Measurements from ENCODE around the gene ARAP2. TPM values are rescaled to one million over a fixed set of nuclear protein-coding genes. Genes with fewer than 3 reads are reported as not detected.

The ARAP2 gene
- total RNA-seq, 2 donors from 2014 or later, result 44.8 to 51.7 TPM

DNA sequence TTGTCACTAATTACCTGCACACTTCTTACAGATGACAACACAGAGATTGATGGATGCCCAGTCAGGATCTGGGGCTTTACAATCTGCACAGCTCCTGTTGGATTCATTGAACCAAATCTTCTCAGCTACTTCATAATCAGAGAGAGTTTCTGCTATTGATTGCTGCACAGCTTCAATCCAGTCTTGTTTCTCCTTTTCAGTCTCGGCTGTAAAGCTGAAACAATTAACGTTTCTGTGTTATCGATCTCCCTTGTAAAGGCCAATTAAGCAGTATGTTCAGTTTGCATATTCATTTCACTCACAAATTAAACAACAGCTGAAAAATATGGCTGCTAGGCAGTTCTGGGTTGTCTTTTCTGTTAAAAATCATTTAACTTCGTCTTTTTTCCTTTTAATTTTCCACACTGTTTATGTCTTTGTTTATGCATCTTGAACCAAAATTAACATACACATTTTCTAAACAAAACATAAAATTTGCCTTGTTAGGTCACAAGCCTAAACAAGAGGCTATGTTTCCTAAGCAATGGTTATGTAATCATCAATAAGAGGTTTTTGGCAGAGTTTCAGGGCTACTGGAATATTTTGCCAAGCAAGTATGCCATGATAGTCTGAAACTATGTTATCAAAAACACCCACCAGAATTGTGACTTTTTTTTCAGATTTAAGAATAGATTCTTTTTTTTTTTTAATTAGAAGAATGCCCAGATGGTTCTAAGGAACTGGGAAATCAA, 79.2 kb downstream of the ARAP2 start:
- Mint-ChIP-seq H3K27me3 (no peaks in the 10 kb centered on the region), H3K4me3 (no peak overlapping the region), H3K27ac (no peak overlapping the region), H3K9me3 (no peaks in the 10 kb centered on the region), H3K4me1 (peaks cover 18% of the 10 kb centered on the region), H3K36me3 (ENCODE audit: low read depth) (peaks cover 84% of the 10 kb centered on the region)
- ATAC-seq (replicated peaks), result no peak

DNA sequence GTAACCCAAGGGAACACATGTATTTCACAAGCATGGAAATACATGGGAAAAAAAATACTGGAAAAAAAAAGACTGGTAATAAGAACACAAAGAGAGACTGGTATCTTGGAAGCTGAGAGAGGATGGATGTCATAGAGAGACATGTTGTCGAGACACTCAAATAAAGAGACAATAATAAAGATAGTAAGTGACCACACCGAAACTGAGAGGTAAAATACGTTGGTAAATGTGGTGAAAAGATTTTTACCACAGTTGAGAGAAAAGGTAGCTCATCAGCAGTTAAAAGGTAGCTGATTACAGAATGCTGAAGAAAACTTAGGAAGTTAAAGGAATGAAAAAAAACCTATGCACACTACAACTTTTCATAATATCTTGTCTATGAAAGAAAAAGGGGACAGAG, 81.1 kb downstream of the ARAP2 start:
- Mint-ChIP-seq H3K27ac (peak overlapping the region; percentile 34), H3K4me1 (peaks cover 14% of the 10 kb centered on the region), H3K9me3 (no peaks in the 10 kb centered on the region), H3K36me3 (ENCODE audit: low read depth) (peaks cover 90% of the 10 kb centered on the region), H3K27me3 (no peaks in the 10 kb centered on the region), H3K4me3 (no peak overlapping the region)
- ATAC-seq (replicated peaks), result peak; percentile 51

DNA sequence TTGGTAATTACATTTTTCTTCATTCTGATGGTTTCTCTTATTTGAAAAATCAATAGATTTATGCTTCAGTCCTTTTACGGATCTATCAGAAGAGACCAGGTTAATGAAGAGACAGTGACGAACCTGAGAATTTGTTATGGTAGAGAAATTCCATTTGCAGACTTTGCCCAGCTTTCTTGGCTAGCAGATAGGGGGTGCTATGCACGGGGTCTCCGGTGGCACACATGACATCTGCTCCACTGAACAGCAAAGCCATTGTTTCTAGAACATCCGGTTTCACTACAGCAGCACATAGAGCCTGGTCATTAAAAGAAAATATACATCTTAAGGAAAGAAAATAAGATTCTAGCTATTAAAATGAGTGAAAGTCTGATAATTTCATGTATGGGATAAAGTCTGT, 85.1 kb downstream of the ARAP2 start:
- ATAC-seq (replicated peaks), result no peak
- no peak overlapping the region for H3K27ac Mint-ChIP-seq
- no peaks in the 10 kb centered on the region for H3K9me3 Mint-ChIP-seq
- H3K4me1 Mint-ChIP-seq, result peaks cover 14% of the 10 kb centered on the region
- H3K36me3 Mint-ChIP-seq (ENCODE audit: low read depth), result peaks cover 97% of the 10 kb centered on the region
- H3K4me3 Mint-ChIP-seq, result no peak overlapping the region
- no peaks in the 10 kb centered on the region for H3K27me3 Mint-ChIP-seq

DNA sequence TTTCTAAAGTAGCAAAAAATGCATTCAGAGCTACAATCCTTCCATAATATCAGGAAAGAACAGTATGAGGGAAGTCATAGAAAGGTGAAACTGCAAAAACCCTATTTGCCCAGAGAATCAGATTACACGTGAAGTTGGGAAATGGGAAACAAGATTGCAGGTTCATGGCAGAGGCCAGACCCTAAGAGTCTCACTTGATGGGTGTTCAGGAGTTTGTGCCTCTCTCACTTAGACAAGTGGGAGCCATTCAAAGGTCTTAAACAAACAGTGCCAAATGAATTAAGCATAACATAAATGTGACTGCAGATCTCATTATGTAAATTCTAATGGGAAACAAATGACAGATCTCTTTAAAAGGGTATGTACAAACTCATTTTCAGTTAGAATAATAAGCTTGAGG, 91.6 kb downstream of the ARAP2 start:
- no peak for ATAC-seq (replicated peaks)
- no peak overlapping the region for H3K4me3 Mint-ChIP-seq
- H3K9me3 Mint-ChIP-seq, result no peaks in the 10 kb centered on the region
- no peak overlapping the region for H3K27ac Mint-ChIP-seq
- no peaks in the 10 kb centered on the region for H3K27me3 Mint-ChIP-seq
- H3K4me1 Mint-ChIP-seq, result no peaks in the 10 kb centered on the region
- H3K36me3 Mint-ChIP-seq (ENCODE audit: low read depth), result peaks cover 92% of the 10 kb centered on the region

DNA sequence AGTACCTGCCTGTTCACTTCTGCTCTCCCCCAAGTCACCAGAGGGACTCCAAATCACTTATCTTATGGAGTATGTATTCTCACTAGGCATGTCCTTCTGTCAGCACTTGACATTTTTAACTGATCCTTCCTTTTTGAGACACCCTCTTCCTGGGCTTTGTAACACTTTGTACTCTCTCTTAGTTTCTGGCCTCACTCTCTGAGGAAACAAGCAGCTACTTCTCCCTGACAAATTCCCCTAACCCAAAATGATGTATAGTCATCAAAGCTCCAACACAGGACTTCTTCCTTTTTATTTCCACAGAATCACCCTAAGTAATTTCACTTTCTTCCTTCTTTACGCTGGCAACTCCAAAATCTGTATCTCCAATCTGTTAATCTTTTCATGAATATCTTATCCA, 101.8 kb downstream of the ARAP2 start:
- H3K9me3 Mint-ChIP-seq, result no peaks in the 10 kb centered on the region
- peaks cover 82% of the 10 kb centered on the region for H3K36me3 Mint-ChIP-seq (ENCODE audit: low read depth)
- no peak overlapping the region for H3K4me3 Mint-ChIP-seq
- H3K4me1 Mint-ChIP-seq, result peaks cover 6% of the 10 kb centered on the region
- H3K27ac Mint-ChIP-seq, result peak overlapping the region; percentile 17
- H3K27me3 Mint-ChIP-seq, result no peaks in the 10 kb centered on the region
- ATAC-seq (replicated peaks), result no peak

DNA sequence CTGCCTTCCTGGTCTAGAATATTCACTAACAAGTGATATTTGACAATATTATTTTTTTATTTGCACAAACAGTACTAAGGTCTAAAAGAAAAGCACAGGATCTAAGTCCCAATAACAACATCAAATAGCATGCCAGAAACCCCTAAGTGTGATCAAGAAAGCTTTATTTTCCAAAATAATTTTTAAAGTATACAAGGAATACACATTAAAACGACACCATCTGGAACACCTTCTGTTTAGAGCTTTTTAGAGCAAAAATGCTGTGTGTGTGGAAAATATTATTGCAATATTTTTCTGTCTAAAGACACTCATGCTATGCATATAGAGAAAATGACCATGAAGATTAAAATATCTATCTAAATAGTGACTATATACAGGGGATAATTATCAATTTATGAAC, 103.1 kb downstream of the ARAP2 start:
- Mint-ChIP-seq H3K9me3 (no peaks in the 10 kb centered on the region), H3K4me1 (peaks cover 6% of the 10 kb centered on the region), H3K4me3 (no peak overlapping the region), H3K27ac (no peak overlapping the region), H3K27me3 (no peaks in the 10 kb centered on the region), H3K36me3 (ENCODE audit: low read depth) (peaks cover 78% of the 10 kb centered on the region)
- no peak for ATAC-seq (replicated peaks)

DNA sequence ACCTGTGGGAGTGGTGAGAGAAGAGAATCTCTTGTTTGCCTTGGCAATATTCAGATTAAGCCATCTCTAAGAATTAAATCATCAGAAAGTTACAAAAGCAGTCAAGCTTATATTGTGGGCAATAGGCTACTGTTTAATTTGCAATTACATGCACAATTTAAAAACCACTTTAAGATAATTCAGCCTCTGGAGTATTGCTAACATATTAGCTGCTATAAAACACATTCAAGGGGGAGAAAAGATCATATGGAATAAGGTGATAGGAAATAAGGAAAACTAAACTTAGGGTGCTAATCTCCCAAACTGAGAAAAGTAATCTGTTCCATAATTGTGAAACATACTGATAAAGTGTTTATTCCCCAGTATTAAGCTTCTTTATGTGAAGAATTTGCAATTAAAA, 103.9 kb downstream of the ARAP2 start:
- no peak overlapping the region for H3K4me3 Mint-ChIP-seq
- no peaks in the 10 kb centered on the region for H3K27me3 Mint-ChIP-seq
- H3K4me1 Mint-ChIP-seq, result peaks cover 6% of the 10 kb centered on the region
- H3K27ac Mint-ChIP-seq, result no peak overlapping the region
- peaks cover 71% of the 10 kb centered on the region for H3K36me3 Mint-ChIP-seq (ENCODE audit: low read depth)
- ATAC-seq (replicated peaks), result no peak
- H3K9me3 Mint-ChIP-seq, result no peaks in the 10 kb centered on the region

DNA sequence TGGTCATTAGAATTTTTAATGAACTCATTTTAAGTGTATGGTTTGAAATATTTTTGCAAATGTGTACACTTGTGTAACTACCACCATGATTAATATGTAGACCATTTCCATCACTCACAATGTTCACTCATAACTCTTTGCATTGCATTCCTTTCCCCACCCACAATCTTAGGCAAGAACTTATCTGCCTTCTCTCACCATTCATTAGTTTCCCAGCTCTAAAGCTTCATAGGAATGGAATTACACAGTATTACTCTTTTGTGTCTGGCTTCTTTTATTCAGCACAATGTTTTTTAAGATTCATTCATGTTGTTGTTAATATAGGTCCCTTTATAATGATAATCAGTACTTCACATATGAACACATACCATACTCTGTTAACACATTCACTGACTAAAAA, 106.1 kb downstream of the ARAP2 start:
- H3K4me3 Mint-ChIP-seq, result no peak overlapping the region
- no peaks in the 10 kb centered on the region for H3K27me3 Mint-ChIP-seq
- peaks cover 6% of the 10 kb centered on the region for H3K4me1 Mint-ChIP-seq
- no peak for ATAC-seq (replicated peaks)
- H3K36me3 Mint-ChIP-seq (ENCODE audit: low read depth), result peaks cover 51% of the 10 kb centered on the region
- H3K27ac Mint-ChIP-seq, result no peak overlapping the region
- H3K9me3 Mint-ChIP-seq, result no peaks in the 10 kb centered on the region

DNA sequence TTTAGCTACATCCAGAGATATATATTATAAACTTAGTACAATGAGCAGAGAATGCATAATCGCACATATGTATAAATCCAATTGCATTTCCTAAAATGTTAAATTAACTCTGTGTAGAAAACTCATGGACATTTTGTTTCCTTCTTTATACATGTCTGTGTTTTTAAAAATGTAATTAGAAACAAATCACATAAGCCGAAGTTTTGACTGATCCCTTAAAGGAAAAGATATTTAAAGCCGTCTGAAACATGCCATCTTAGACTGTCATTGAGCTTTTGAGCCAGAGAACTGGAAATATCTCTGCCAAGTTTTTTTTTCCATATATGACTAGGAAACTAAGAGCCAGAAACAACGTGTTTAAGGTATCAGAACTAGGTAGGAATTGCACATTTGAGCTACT, 107.0 kb downstream of the ARAP2 start:
- H3K9me3 Mint-ChIP-seq, result no peaks in the 10 kb centered on the region
- peaks cover 46% of the 10 kb centered on the region for H3K36me3 Mint-ChIP-seq (ENCODE audit: low read depth)
- no peak for ATAC-seq (replicated peaks)
- no peak overlapping the region for H3K27ac Mint-ChIP-seq
- H3K27me3 Mint-ChIP-seq, result no peaks in the 10 kb centered on the region
- peaks cover 3% of the 10 kb centered on the region for H3K4me1 Mint-ChIP-seq
- no peak overlapping the region for H3K4me3 Mint-ChIP-seq

DNA sequence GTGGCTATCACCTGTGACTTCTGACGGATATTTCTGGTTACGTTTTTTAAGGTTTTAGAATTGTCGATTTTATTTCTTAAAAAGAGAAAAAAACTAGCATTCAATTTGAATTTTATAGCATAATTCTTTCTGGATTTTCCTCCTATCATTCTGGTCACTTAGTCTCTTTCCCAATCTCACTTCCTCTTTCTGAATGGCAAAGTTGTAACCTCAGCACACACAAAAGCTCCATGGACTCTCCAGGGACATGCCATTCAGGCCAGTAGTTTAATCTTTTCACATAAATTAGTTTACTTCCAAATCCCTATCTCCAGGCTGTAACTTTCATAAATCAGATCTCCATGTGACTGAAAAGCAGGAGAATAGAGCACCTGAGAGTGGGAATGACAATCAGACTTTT, 110.7 kb downstream of the ARAP2 start:
- no peak overlapping the region for H3K4me3 Mint-ChIP-seq
- peaks cover 4% of the 10 kb centered on the region for H3K4me1 Mint-ChIP-seq
- no peaks in the 10 kb centered on the region for H3K9me3 Mint-ChIP-seq
- no peak for ATAC-seq (replicated peaks)
- H3K36me3 Mint-ChIP-seq (ENCODE audit: low read depth), result peaks cover 49% of the 10 kb centered on the region
- H3K27ac Mint-ChIP-seq, result no peak overlapping the region
- H3K27me3 Mint-ChIP-seq, result no peaks in the 10 kb centered on the region

DNA sequence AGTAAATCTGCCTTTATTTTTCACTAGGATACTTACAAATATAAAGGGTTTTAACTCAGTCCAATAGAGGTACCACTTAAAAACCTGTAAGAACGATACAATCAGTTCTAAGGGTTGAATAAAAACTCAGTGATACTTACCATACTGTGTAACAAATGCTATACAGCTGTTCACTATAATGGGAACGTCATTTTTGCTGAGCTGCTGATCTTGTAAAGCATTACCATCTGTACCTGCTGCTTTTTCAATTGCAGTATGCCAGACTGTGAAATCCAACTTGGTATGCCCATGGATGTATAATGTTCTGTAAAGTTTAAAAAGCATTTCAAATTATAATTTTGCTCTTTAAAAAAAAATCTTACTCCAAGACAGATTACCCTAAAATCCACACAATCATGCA, 111.2 kb downstream of the ARAP2 start:
- Mint-ChIP-seq H3K36me3 (ENCODE audit: low read depth) (peaks cover 49% of the 10 kb centered on the region), H3K27ac (no peak overlapping the region), H3K27me3 (no peaks in the 10 kb centered on the region), H3K4me1 (peaks cover 4% of the 10 kb centered on the region), H3K4me3 (no peak overlapping the region), H3K9me3 (no peaks in the 10 kb centered on the region)
- ATAC-seq (replicated peaks), result no peak

DNA sequence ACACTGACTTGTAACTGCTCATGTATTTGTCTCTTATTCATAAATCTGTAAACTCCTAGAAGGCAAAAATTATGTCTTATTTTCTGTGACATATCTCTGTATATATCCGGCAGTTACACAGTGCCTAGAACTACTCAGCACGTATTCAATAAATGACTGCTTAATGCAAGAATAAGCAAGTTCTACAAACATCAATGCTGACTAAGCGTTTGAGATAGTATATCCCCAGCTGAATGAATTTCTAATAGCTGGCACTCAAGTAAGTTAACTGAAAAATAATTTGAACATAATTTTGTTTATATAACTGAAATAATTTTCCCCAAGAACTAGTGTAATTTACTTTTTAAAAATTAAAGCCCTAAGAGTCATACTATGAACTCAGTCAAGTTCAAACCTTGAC, 113.7 kb downstream of the ARAP2 start:
- Mint-ChIP-seq H3K27ac (no peak overlapping the region), H3K4me1 (peaks cover 4% of the 10 kb centered on the region), H3K27me3 (no peaks in the 10 kb centered on the region), H3K4me3 (no peak overlapping the region), H3K36me3 (ENCODE audit: low read depth) (peaks cover 50% of the 10 kb centered on the region), H3K9me3 (no peaks in the 10 kb centered on the region)
- no peak for ATAC-seq (replicated peaks)

DNA sequence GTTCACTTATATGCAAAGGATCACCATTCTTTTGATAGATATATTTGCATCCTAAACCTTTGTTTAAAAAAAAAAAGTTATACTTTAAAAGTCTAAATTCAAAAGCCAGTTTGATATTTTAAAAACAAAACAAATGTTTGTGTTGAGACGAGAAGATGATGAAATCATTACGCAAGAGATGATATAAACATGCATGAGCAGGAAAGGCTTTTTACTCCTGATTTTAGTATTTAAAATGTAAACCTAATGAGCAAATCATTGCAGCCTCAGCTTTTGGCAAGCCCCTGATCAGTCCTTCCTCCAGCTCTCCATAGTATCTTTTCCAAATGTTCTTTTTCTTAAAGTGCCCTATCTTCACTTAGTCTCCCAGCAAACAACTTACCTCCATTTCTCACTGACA, 115.6 kb downstream of the ARAP2 start:
- H3K36me3 Mint-ChIP-seq (ENCODE audit: low read depth), result peaks cover 70% of the 10 kb centered on the region
- no peak overlapping the region for H3K4me3 Mint-ChIP-seq
- no peaks in the 10 kb centered on the region for H3K27me3 Mint-ChIP-seq
- peak overlapping the region; percentile 21 for H3K27ac Mint-ChIP-seq
- ATAC-seq (replicated peaks), result no peak
- peaks cover 4% of the 10 kb centered on the region for H3K4me1 Mint-ChIP-seq
- H3K9me3 Mint-ChIP-seq, result no peaks in the 10 kb centered on the region

DNA sequence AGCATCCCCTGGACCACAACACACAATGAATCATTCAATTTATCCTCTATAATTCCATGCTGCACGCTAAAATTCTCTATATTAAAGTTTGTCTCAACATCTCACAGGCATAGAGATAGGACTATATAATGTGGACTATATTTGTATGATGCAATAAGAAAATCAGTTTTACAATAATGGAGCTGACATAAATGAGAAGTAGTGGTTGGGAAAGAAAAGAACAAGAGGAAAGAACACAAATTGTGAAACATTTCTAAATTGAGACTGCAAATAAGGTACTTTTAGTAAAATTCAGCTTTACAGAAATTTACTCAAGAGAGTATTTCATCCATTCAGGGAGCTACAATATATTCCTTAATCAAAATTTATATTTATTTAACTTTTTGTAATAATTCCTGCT, 120.4 kb downstream of the ARAP2 start:
- Mint-ChIP-seq H3K4me1 (no peaks in the 10 kb centered on the region), H3K36me3 (ENCODE audit: low read depth) (peaks cover 84% of the 10 kb centered on the region), H3K4me3 (no peak overlapping the region), H3K27me3 (no peaks in the 10 kb centered on the region), H3K27ac (no peak overlapping the region), H3K9me3 (no peaks in the 10 kb centered on the region)
- ATAC-seq (replicated peaks), result no peak

DNA sequence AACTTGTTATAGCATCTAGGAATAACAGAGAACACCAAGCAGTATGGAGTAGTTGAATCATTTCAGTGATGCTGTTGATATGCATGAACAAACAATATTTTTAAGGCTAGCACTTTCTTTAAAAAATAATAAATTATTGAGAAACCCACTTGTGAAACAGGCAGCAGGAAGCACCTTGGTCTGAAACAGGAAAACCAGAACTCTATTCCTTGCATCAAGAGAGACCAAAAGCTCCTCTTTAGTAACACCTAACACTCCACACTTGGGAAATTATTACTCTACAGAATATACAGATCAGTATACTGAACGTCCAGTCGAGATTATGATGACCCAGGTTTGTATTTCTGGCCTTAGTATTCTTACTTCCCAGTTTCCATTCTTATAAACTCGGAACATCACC, 129.0 kb downstream of the ARAP2 start:
- H3K4me1 Mint-ChIP-seq, result no peaks in the 10 kb centered on the region
- no peaks in the 10 kb centered on the region for H3K27me3 Mint-ChIP-seq
- no peak for ATAC-seq (replicated peaks)
- no peak overlapping the region for H3K27ac Mint-ChIP-seq
- H3K4me3 Mint-ChIP-seq, result no peak overlapping the region
- H3K36me3 Mint-ChIP-seq (ENCODE audit: low read depth), result peaks cover 79% of the 10 kb centered on the region
- H3K9me3 Mint-ChIP-seq, result no peaks in the 10 kb centered on the region

DNA sequence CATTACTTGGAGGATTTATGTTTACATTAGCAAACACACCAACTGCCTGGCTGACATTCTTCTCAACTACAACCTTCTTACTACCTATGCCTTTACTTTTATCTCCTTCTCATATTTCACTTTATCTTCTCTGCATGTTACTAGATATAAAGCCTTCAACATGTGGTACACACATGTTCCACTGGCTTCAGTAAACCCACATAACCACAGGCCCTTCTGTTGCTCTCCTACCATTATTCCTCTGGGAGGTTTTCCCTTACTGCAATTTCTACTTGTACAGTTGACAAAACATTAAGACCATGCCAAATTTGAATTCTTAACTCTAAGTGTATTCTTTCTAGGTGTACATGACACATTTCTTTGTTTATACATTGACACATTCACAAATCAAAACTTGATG, 133.1 kb downstream of the ARAP2 start:
- ATAC-seq (replicated peaks), result no peak
- Mint-ChIP-seq H3K4me1 (no peaks in the 10 kb centered on the region), H3K27me3 (no peaks in the 10 kb centered on the region), H3K27ac (peak overlapping the region; percentile 5), H3K9me3 (no peaks in the 10 kb centered on the region), H3K36me3 (ENCODE audit: low read depth) (peaks cover 66% of the 10 kb centered on the region), H3K4me3 (no peak overlapping the region)
